Measurements from ENCODE around the gene BCKDHB.
"Not testable (repeated sequence)": the region's sequence is repeated elsewhere in the genome, so short reads cannot be mapped to it uniquely, and the experiment has no call there.

Gene BCKDHB

GRCh38 chr6:80268865-80269730 lies 162.6 kb downstream of the BCKDHB start:
- FAIRE-seq = no peak

GRCh38 chr6:80271074-80271473 lies 164.6 kb downstream of the BCKDHB start:
- FAIRE-seq = no peak

- FAIRE-seq = no peak
Measured at GRCh38 chr6:80272988-80273387, 166.5 kb downstream of the BCKDHB start.

GRCh38 chr6:80276861-80277260 lies 170.4 kb downstream of the BCKDHB start:
- FAIRE-seq = no peak

- FAIRE-seq = no peak
Measured at GRCh38 chr6:80277501-80277900, 171.0 kb downstream of the BCKDHB start.

GRCh38 chr6:80280262-80281010 lies 174.0 kb downstream of the BCKDHB start:
- no peak for FAIRE-seq

GRCh38 chr6:80282913-80283554 lies 176.6 kb downstream of the BCKDHB start:
- no peak for FAIRE-seq

GRCh38 chr6:80287112-80287511 lies 180.6 kb downstream of the BCKDHB start:
- FAIRE-seq = no peak

- FAIRE-seq = no peak
Measured at GRCh38 chr6:80287607-80288006, 181.1 kb downstream of the BCKDHB start.

- FAIRE-seq = no peak
Measured at GRCh38 chr6:80289727-80290126, 183.3 kb downstream of the BCKDHB start.

- FAIRE-seq = not testable (repeated sequence)
Measured at GRCh38 chr6:80294531-80294930, 188.1 kb downstream of the BCKDHB start.

GRCh38 chr6:80302716-80303115 lies 196.2 kb downstream of the BCKDHB start:
- no peak for FAIRE-seq

- FAIRE-seq = no peak
Measured at GRCh38 chr6:80304014-80304413, 197.5 kb downstream of the BCKDHB start.

GRCh38 chr6:80314531-80314930 lies 208.1 kb downstream of the BCKDHB start:
- FAIRE-seq = no peak

- no peak for FAIRE-seq
Measured at GRCh38 chr6:80316686-80317231, 210.3 kb downstream of the BCKDHB start.

GRCh38 chr6:80319196-80319595 lies 212.7 kb downstream of the BCKDHB start:
- no peak for FAIRE-seq

- FAIRE-seq = no peak
Measured at GRCh38 chr6:80321011-80321410, 214.5 kb downstream of the BCKDHB start.

GRCh38 chr6:80325742-80326141 lies 219.3 kb downstream of the BCKDHB start:
- no peak for FAIRE-seq

- FAIRE-seq = no peak
Measured at GRCh38 chr6:80328652-80329051, 222.2 kb downstream of the BCKDHB start.

- FAIRE-seq = no peak
Measured at GRCh38 chr6:80329496-80329895, 223.0 kb downstream of the BCKDHB start.

GRCh38 chr6:80330961-80331360 lies 224.5 kb downstream of the BCKDHB start:
- no peak for FAIRE-seq

GRCh38 chr6:80331522-80331921 lies 225.1 kb downstream of the BCKDHB start:
- FAIRE-seq = no peak

GRCh38 chr6:80331974-80332373 lies 225.5 kb downstream of the BCKDHB start:
- FAIRE-seq = no peak
